MM.1S (cell line): ENCODE measurements around the gene PNKP.

ENCODE experiments used
- DNase-seq: peaks from one replicate; pipeline ENCODE4 v3.0.0-alpha.2; 2015
- H2AFZ ChIP-seq: fragments of 300-600 bp; sonication (generic); 2 replicates; pipeline ENCODE4 v1.6.0; 2016; ENCODE audit warnings: antibody characterized with exemption, low read length
- H3F3A ChIP-seq: fragments of 300-600 bp; sonication (generic); 2 replicates; pipeline ENCODE4 v1.6.1; 2016; ENCODE audit warnings: mild to moderate bottlenecking, antibody characterized with exemption, low read length, moderate library complexity, mixed read lengths; ENCODE audit not compliant: insufficient read depth
- H3K27ac ChIP-seq: fragments of 300-600 bp; sonication (generic); 2 replicates; pipeline ENCODE4 v1.5.1; 2016; ENCODE audit warnings: mild to moderate bottlenecking, low read length
- H3K27me3 ChIP-seq: fragments of 300-600 bp; sonication (generic); replicated peaks from 2 replicates; pipeline ENCODE4 v1.6.0; 2016; ENCODE audit warnings: low read length; ENCODE audit not compliant: insufficient read depth
- H3K36me3 ChIP-seq: fragments of 300-600 bp; sonication (generic); replicated peaks from 2 replicates; pipeline ENCODE4 v1.6.1; 2016; ENCODE audit warnings: mild to moderate bottlenecking, low read length, mixed read lengths; ENCODE audit not compliant: insufficient read depth
- H3K4me1 ChIP-seq: fragments of 300-600 bp; sonication (generic); 2 replicates; pipeline ENCODE4 v1.6.1; 2016; ENCODE audit warnings: low read length, mixed read lengths
- H3K4me2 ChIP-seq: fragments of 300-600 bp; sonication (generic); 2 replicates; pipeline ENCODE4 v1.6.0; 2016; ENCODE audit warnings: low read depth, low read length
- H3K4me3 ChIP-seq: fragments of 300-600 bp; sonication (generic); 2 replicates; pipeline ENCODE4 v1.5.1; 2016; ENCODE audit warnings: low read length, mixed read lengths
- H3K79me2 ChIP-seq: fragments of 300-600 bp; sonication (generic); 2 replicates; pipeline ENCODE4 v1.6.1; 2016; ENCODE audit warnings: mixed run types, low read length, mixed read lengths
- H3K9ac ChIP-seq: fragments of 300-600 bp; sonication (generic); 2 replicates; pipeline ENCODE4 v1.6.1; 2016; ENCODE audit warnings: low read length, mixed read lengths
- H3K9me2 ChIP-seq: fragments of 300-600 bp; sonication (generic); replicated peaks from 2 replicates; pipeline ENCODE4 v1.6.1; 2016; ENCODE audit warnings: mild to moderate bottlenecking, low read length, mixed read lengths; ENCODE audit not compliant: insufficient read depth
- H3K9me3 ChIP-seq: fragments of 300-600 bp; sonication (generic); replicated peaks from 2 replicates; pipeline ENCODE4 v1.6.1; 2016; ENCODE audit warnings: mild to moderate bottlenecking, low read length, mixed read lengths; ENCODE audit not compliant: insufficient read depth
- H4K20me1 ChIP-seq: fragments of 300-600 bp; sonication (generic); 2 replicates; pipeline ENCODE4 v1.6.1; 2016; ENCODE audit warnings: mild to moderate bottlenecking, low read length, moderate library complexity, mixed read lengths; ENCODE audit not compliant: insufficient read depth
- EZH2 ChIP-seq: fragments of 300-600 bp; sonication (generic); optimal IDR thresholded peaks from 2 replicates; pipeline ENCODE3; 2017; ENCODE audit warnings: low read depth, mild to moderate bottlenecking, antibody characterized with exemption, low read length, mixed read lengths
- EZH2phosphoT487 ChIP-seq: fragments of 300-600 bp; sonication (generic); IDR thresholded peaks from 2 replicates; pipeline ENCODE4 v1.6.1; 2018; ENCODE audit warnings: antibody characterized with exemption, low read length
- TF ChIP-seq, protein P1 (sequence below): fragments of 300-600 bp; sonication (generic); IDR thresholded peaks from 2 replicates; pipeline ENCODE4 v1.5.1; 2016; ENCODE audit warnings: antibody characterized with exemption, low read length, mixed read lengths

PNKP gene

DNA sequence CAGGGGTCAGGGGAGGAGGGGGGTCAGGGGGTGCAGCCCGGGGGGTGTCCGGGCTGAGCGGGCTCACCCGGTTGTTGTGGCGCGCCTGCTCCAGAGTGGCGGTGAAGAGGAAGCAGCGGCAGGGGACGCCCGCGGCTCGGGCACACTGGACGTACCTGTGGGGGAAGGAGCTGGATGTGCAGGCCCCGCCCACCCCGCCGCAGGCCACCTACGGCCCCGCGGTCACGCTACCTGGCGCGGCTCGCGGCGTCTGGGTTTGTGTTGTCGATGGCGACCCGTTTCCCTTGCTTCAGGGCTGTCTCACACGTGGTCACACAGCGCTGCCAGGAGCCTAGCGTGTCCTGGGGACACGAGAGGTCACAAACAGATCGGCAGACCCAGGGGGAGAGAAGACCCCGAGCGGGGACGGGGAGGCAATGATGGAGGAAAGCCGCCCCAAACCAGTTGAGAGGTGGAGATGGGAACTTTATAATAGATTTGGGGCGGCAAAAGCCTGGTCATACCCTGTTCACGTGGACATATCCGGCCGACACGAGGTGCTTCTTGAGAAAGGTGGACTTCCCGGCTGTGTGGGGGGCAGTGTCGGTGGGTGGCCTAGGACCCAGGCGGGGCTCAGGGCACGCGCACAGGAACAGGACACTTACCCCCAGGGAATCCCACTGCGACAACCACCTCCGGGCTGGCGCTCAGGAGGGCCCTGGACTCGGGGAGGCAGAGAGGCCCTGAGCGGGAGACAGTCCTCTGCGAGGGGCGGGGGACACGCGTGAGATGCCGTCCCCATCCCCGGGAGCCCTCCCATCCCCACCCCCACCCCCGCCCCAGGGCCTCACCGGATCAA lies 5.6 kb downstream of the PNKP start:
- no peaks in the 10 kb centered on the region for H4K20me1 ChIP-seq
- no peak for DNase-seq
- H3K4me2 ChIP-seq = no peak overlapping the region
- no peak overlapping the region for H2AFZ ChIP-seq
- H3K9me3 ChIP-seq = no peaks in the 10 kb centered on the region
- H3K9me2 ChIP-seq = no peaks in the 10 kb centered on the region
- peaks cover 8% of the 10 kb centered on the region; the same call in 1 of the 2 replicates for H3K4me1 ChIP-seq
- peaks cover 36% of the 10 kb centered on the region for H3K79me2 ChIP-seq
- peaks cover 7% of the 10 kb centered on the region for H3K36me3 ChIP-seq
- H3K27me3 ChIP-seq = no peaks in the 10 kb centered on the region
- H3F3A ChIP-seq = peaks cover 6% of the 10 kb centered on the region; the same call in 1 of the 2 replicates
- H3K27ac ChIP-seq = no peak overlapping the region
- no peak for TF ChIP-seq EZH2
- TF ChIP-seq EZH2phosphoT487 = no peak
- TF ChIP-seq, protein P1, sequence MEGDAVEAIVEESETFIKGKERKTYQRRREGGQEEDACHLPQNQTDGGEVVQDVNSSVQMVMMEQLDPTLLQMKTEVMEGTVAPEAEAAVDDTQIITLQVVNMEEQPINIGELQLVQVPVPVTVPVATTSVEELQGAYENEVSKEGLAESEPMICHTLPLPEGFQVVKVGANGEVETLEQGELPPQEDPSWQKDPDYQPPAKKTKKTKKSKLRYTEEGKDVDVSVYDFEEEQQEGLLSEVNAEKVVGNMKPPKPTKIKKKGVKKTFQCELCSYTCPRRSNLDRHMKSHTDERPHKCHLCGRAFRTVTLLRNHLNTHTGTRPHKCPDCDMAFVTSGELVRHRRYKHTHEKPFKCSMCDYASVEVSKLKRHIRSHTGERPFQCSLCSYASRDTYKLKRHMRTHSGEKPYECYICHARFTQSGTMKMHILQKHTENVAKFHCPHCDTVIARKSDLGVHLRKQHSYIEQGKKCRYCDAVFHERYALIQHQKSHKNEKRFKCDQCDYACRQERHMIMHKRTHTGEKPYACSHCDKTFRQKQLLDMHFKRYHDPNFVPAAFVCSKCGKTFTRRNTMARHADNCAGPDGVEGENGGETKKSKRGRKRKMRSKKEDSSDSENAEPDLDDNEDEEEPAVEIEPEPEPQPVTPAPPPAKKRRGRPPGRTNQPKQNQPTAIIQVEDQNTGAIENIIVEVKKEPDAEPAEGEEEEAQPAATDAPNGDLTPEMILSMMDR = no peak
- no peak overlapping the region for H3K9ac ChIP-seq
- no peak overlapping the region for H3K4me3 ChIP-seq

DNA sequence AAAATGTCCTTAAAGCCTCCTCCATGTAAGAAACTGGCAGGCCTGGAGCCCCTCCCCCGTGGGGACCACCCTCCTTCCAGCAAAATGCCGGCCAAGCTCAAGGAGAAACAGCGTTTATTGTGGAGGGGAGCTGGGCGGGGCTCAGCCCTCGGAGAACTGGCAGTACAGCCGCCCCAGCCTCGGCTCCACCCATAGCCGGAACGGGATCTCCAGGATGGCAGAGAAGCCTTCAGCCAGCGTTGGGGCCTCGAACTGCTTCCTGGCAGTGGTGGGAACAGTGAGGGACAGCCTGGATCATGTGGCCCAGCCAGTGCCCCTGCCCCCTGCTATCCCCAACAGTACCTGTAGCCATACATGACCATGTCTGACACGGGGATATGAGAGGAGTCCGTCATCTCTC lies 6.3 kb downstream of the PNKP start:
- no peak overlapping the region for H3K27ac ChIP-seq
- H3K9me3 ChIP-seq = no peaks in the 10 kb centered on the region
- H3K4me1 ChIP-seq = peaks cover 3% of the 10 kb centered on the region; the same call in 1 of the 2 replicates
- no peak for DNase-seq
- TF ChIP-seq, protein P1 = no peak
- TF ChIP-seq EZH2 (no peak), EZH2phosphoT487 (no peak)
- no peaks in the 10 kb centered on the region for H3F3A ChIP-seq
- no peaks in the 10 kb centered on the region for H4K20me1 ChIP-seq
- H3K4me2 ChIP-seq = no peak overlapping the region
- no peaks in the 10 kb centered on the region for H3K27me3 ChIP-seq
- peaks cover 30% of the 10 kb centered on the region for H3K79me2 ChIP-seq
- H2AFZ ChIP-seq = no peak overlapping the region
- H3K9ac ChIP-seq = no peak overlapping the region
- H3K9me2 ChIP-seq = no peaks in the 10 kb centered on the region
- peaks cover 7% of the 10 kb centered on the region for H3K36me3 ChIP-seq
- H3K4me3 ChIP-seq = no peak overlapping the region

DNA sequence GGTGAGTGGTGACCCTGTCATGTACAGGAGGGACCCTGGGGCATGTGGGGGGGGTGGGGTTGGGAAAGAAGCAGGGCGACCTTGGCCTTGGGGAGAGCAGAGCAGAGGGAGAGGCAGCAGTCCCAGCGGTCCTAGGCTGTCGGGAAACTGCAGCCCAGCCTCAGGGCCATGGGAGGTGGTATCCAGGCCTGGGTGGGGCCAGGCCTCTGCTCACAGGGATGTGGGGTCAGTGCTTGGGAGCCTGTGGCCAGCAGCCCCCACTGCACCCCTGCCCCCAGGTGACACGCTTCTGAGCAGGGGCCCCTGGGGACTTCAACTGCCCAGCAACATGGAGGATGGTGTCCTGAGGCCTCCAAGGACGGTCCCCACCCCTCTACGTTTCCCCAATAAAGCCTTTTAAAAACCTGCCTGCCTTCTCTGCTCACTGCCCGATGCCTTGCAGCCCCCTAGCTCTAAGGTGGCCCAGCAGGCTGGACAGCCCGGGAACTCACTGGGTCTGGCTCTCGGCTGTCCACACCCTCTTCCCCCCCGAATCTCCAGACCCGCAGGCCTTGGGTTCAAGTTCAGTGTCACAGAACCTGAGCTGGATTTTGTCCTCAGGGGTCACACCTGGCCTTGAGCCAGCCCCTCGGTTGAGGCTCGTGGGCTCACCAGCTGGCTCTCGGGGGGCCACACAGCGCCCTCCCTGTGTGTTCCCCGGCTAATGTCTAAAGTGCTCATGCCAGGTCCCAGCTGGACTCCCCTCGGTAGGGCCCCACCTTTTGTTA lies 6.9 kb downstream of the PNKP start:
- Histone ChIP-seq H3K27ac (no peak overlapping the region), H3K4me2 (no peak overlapping the region), H2AFZ (no peak overlapping the region), H4K20me1 (no peaks in the 10 kb centered on the region), H3K4me3 (no peak overlapping the region), H3K79me2 (peaks cover 24% of the 10 kb centered on the region), H3K9me2 (no peaks in the 10 kb centered on the region), H3K36me3 (peaks cover 7% of the 10 kb centered on the region), H3K9ac (no peak overlapping the region), H3K9me3 (no peaks in the 10 kb centered on the region), H3K4me1 (no peaks in the 10 kb centered on the region), H3F3A (0 out of 2 replicates have a peak, but pooled peaks cover 2% of the 10 kb centered on the region), H3K27me3 (no peaks in the 10 kb centered on the region)
- TF ChIP-seq, protein P1 = no peak
- TF ChIP-seq EZH2 = no peak
- TF ChIP-seq EZH2phosphoT487 = no peak
- no peak for DNase-seq
